HCEC 1CT (cell line): ENCODE results near the gene PAK1IP1.
A peak's percentile ranks its signal among the peaks of the same experiment; 100 is the strongest.
"Not testable (repeated sequence)": the region's sequence is repeated elsewhere in the genome, so short reads cannot be mapped to it uniquely, and the experiment has no call there.

ENCODE experiments used
- DNase-seq: peaks from one replicate; pipeline ENCODE4 v3.0.0-alpha.2; 2017

PAK1IP1 gene

GRCh38 chr6:10745116-10745515, 50.3 kb downstream of the PAK1IP1 start:
- no peak for DNase-seq

GRCh38 chr6:10746915-10747250, 52.1 kb downstream of the PAK1IP1 start:
- DNase-seq: no peak

GRCh38 chr6:10747251-10747972, 52.6 kb downstream of the PAK1IP1 start, which contains the start of gene TMEM14B:
Gene TMEM14B (plus strand): TSS chr6:10747805. CDS start chr6:10749246, 1,441 bp downstream.
- DNase-seq: peak; percentile 96

- DNase-seq: no peak
Measured at GRCh38 chr6:10749734-10750133, 55.0 kb downstream of the PAK1IP1 start.

- DNase-seq: not testable (repeated sequence)
Measured at GRCh38 chr6:10750568-10750967, 55.8 kb downstream of the PAK1IP1 start.

- DNase-seq: not testable (repeated sequence)
Measured at GRCh38 chr6:10751757-10752156, 57.0 kb downstream of the PAK1IP1 start.

GRCh38 chr6:10756085-10756484, 61.3 kb downstream of the PAK1IP1 start:
- no peak for DNase-seq
